ENCODE data around the gene SPPL3.

Gene SPPL3

DNA sequence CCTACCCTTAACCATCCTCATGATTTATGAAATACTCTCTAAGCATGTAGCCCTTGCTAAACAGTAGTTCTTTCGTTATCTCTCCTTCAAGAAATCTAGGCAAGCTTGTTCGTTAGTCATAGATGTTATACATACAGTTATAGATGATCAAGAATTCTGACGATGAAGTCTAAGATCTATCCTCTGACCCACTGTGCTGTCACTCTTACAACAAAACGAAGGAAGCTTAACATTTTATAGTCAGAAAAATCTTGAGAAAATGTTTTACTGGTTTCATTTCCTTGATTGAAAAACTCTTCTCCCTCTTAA lies 68.9 kb downstream of the SPPL3 start:
- H3K4me1 ChIP-seq (ENCODE audit: control insufficient read depth, insufficient read depth, low read length), result peaks cover 16% of the 10 kb centered on the region
- no peak overlapping the region for H3K4me3 ChIP-seq (ENCODE audit: low read length)
- H3K36me3 ChIP-seq (ENCODE audit: control insufficient read depth, insufficient read depth, low read length), result no peaks in the 10 kb centered on the region
- no peaks in the 10 kb centered on the region for H3K27me3 ChIP-seq (ENCODE audit: control insufficient read depth, insufficient read depth, low read length)
- H3K9ac ChIP-seq (ENCODE audit: low read length), result no peak overlapping the region
- no peaks in the 10 kb centered on the region for H3K9me3 ChIP-seq (ENCODE audit: control insufficient read depth, low read length)

DNA sequence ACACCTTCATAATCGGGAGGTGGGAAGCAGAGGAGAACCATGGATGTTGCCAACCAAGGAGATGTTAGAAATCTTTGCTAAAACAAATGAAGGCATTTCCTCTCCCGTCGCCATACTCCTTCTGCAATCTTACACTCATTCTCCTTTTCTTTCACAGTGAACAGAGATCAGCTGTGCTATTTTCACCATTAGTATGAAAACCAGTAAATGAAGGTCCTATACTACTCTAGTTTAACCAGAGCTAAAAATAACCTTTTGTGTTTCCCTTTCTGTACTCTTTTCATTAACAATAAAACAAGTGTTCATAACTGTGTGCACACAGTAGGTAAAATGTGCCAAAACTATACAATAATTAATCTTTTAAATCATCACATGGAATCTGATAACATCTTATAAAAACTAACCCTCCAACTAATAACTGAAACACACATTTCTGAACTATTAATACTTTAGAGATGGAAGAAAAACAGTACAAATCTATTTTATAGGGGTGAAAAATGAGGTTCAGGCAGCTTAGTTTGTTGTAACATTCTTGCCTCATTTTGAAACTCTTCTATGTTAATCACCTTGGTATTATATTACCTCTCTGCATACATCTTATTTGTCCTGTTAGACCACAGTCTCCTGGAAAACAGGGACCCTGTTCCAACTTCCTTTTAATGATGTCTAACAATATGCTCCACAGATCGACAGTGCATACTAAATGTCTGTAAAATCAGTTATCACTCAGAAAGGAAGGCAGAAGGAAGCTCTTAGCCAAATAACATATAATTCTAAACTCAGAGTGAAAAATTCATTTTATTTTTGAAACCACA lies 69.5 kb downstream of the SPPL3 start:
- Histone ChIP-seq H3K36me3 (ENCODE audit: control insufficient read depth, insufficient read depth, low read length) (no peaks in the 10 kb centered on the region), H3K9me3 (ENCODE audit: control insufficient read depth, low read length) (no peaks in the 10 kb centered on the region), H3K4me3 (ENCODE audit: low read length) (no peak overlapping the region), H3K27me3 (ENCODE audit: control insufficient read depth, insufficient read depth, low read length) (no peaks in the 10 kb centered on the region), H3K9ac (ENCODE audit: low read length) (no peak overlapping the region), H3K4me1 (ENCODE audit: control insufficient read depth, insufficient read depth, low read length) (peaks cover 17% of the 10 kb centered on the region)

DNA sequence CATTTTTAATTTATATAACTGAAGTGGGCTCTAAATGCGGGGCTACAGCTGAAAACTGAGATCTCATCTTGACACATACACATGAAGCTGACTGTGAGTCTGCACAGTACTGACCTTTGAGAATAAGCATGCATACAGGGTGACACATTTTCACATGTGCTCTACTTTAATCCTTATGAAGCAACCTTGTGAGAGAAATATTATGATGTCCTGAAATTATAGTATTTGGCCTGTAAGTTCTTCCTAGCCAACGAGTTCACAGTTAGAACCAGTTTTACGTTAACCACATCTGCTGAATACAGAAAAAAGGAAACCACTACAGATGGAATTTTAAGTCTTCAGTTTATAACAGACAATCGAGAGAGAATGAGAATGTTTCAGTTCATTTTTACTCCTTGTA lies 70.3 kb downstream of the SPPL3 start:
- no peaks in the 10 kb centered on the region for H3K9me3 ChIP-seq (ENCODE audit: control insufficient read depth, low read length)
- H3K4me3 ChIP-seq (ENCODE audit: low read length), result no peak overlapping the region
- H3K36me3 ChIP-seq (ENCODE audit: control insufficient read depth, insufficient read depth, low read length), result no peaks in the 10 kb centered on the region
- peaks cover 25% of the 10 kb centered on the region for H3K4me1 ChIP-seq (ENCODE audit: control insufficient read depth, insufficient read depth, low read length)
- H3K27me3 ChIP-seq (ENCODE audit: control insufficient read depth, insufficient read depth, low read length), result no peaks in the 10 kb centered on the region
- no peak overlapping the region for H3K9ac ChIP-seq (ENCODE audit: low read length)

DNA sequence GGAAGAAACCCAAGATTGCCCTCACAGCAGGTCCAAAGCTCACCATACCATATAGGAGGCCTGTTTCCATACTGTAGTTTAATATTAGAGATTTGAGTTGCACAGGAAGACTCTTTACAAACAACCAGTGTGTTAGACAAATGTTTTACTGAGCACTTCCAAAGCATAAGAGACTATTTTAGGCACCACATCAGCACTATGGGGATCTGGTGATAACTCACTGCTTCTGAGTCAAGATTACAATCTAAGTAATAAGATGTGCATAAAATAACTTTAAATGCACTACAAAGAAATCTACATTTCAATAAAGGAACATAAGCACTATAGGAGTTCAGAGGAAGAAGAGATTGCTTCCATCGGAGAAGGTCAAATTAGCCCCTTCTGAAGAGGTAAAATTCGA lies 71.4 kb downstream of the SPPL3 start:
- H3K9me3 ChIP-seq (ENCODE audit: control insufficient read depth, low read length), result no peaks in the 10 kb centered on the region
- H3K4me3 ChIP-seq (ENCODE audit: low read length), result no peak overlapping the region
- peaks cover 30% of the 10 kb centered on the region for H3K4me1 ChIP-seq (ENCODE audit: control insufficient read depth, insufficient read depth, low read length)
- no peaks in the 10 kb centered on the region for H3K27me3 ChIP-seq (ENCODE audit: control insufficient read depth, insufficient read depth, low read length)
- no peak overlapping the region for H3K9ac ChIP-seq (ENCODE audit: low read length)
- H3K36me3 ChIP-seq (ENCODE audit: control insufficient read depth, insufficient read depth, low read length), result no peaks in the 10 kb centered on the region

DNA sequence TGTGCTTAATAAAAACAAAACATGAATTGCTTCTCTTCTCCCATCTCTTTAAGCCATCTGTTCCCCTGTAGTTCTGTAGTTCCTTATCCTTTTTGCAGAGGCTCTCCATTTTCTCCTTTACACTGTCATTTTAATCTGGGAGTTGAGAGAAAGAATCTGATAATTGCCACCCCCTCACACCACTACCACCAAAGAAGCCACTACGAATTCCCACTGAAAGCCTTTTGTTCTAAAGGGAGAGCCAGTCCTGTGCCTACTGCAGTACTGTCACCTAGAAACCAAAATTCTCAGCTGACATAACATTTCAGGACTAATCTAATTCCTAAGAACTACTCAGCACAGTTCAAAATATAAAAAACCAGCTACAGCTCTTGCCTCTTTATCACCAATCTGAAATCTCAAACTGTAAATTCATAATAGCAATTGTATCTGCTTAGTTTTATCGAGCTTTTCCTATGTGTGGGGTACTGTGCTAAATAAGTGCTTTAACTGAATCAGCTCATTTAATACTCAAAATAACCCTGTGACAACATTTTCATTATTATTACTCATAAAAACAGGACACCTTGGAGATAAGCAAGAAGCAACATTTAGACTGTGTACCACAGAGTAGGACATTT lies 72.4 kb downstream of the SPPL3 start:
- Histone ChIP-seq H3K9me3 (ENCODE audit: control insufficient read depth, low read length) (no peaks in the 10 kb centered on the region), H3K4me1 (ENCODE audit: control insufficient read depth, insufficient read depth, low read length) (peaks cover 30% of the 10 kb centered on the region), H3K36me3 (ENCODE audit: control insufficient read depth, insufficient read depth, low read length) (no peaks in the 10 kb centered on the region), H3K27me3 (ENCODE audit: control insufficient read depth, insufficient read depth, low read length) (no peaks in the 10 kb centered on the region), H3K9ac (ENCODE audit: low read length) (no peak overlapping the region), H3K4me3 (ENCODE audit: low read length) (no peak overlapping the region)

DNA sequence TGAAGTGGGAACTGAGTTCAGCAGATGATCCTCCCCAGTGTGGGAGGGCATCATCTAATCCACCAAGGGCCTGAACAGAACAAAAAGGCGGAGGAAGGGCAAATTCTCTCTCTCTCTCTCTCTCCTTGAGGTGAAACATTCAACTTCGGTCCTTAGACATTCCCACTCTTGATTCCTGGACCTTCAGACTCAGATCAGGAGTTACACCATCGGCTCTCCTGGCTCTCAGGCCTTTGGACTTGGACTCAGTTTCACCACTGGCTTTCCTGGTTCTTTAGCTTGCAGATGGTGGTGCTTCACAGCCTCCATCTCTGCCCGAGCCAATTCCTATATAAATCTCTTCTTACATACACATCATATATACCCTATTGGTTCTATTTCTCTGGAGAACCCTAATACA lies 73.2 kb downstream of the SPPL3 start:
- peaks cover 27% of the 10 kb centered on the region for H3K4me1 ChIP-seq (ENCODE audit: control insufficient read depth, insufficient read depth, low read length)
- H3K27me3 ChIP-seq (ENCODE audit: control insufficient read depth, insufficient read depth, low read length), result no peaks in the 10 kb centered on the region
- no peak overlapping the region for H3K4me3 ChIP-seq (ENCODE audit: low read length)
- no peaks in the 10 kb centered on the region for H3K36me3 ChIP-seq (ENCODE audit: control insufficient read depth, insufficient read depth, low read length)
- H3K9me3 ChIP-seq (ENCODE audit: control insufficient read depth, low read length), result no peaks in the 10 kb centered on the region
- no peak overlapping the region for H3K9ac ChIP-seq (ENCODE audit: low read length)

DNA sequence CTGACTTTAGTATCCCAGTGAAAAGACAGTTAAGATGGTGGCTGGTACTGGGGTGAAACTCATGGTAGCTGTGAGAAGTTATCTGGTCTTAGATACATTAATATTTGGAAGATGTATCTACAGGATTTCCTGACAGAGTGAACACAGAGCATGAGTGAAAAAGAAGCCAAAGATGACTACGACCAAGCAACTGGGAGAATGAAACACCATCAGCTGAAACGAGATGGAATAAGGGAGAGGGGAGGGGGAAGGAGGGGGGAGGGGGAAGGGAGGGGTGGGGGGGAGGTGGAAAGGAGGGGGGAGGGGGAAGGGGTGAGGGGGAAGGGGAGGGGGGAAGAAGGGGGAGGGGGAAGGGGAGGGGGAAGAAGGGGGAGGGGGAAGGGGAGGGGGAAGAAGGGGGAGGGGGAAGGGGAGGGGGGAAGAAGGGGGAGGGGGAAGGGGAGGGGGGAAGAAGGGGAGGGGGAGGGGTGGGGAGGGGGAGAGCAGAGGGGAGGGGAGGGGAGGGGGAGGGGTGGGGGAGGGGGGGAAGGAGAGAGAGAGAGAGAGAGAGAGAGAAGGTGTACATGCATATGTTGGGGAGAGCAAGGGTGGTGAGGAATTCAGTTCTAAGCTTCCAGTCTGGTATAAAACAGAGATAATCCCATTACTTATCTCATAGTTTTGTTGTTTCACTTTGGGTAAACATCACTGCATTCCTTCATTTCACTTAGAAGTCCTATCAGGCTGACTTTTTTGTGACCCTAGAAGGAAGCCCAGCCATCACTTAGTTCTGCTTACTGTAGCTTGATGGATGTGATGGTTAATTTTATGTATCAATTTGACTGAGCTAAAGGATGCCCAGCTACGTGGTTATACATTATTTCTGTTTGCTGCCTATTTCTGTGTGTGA lies 73.9 kb downstream of the SPPL3 start:
- no peak overlapping the region for H3K9ac ChIP-seq (ENCODE audit: low read length)
- no peaks in the 10 kb centered on the region for H3K27me3 ChIP-seq (ENCODE audit: control insufficient read depth, insufficient read depth, low read length)
- no peaks in the 10 kb centered on the region for H3K9me3 ChIP-seq (ENCODE audit: control insufficient read depth, low read length)
- no peaks in the 10 kb centered on the region for H3K36me3 ChIP-seq (ENCODE audit: control insufficient read depth, insufficient read depth, low read length)
- H3K4me3 ChIP-seq (ENCODE audit: low read length), result no peak overlapping the region
- peaks cover 26% of the 10 kb centered on the region for H3K4me1 ChIP-seq (ENCODE audit: control insufficient read depth, insufficient read depth, low read length)

DNA sequence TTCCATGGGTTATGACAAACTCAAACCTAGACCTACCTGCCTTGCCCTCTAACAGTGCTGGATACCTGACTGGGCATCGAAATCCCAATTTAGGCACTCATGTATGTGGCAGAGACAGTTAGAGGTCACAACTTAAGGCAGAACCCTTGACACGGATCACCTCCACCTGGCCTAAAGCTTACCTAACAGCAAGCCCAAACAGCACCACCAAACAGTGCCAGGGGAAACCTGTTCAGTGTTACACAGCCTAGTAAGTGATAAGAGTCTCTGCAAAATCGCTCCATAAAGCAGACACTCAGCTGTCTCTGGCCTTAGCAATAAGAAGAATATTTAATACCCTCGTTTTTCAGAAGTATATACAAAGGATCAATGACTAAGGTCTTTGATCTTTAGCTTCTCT lies 77.8 kb downstream of the SPPL3 start:
- Histone ChIP-seq H3K36me3 (ENCODE audit: control insufficient read depth, insufficient read depth, low read length) (no peaks in the 10 kb centered on the region), H3K4me3 (ENCODE audit: low read length) (no peak overlapping the region), H3K4me1 (ENCODE audit: control insufficient read depth, insufficient read depth, low read length) (peaks cover 23% of the 10 kb centered on the region), H3K9ac (ENCODE audit: low read length) (no peak overlapping the region), H3K9me3 (ENCODE audit: control insufficient read depth, low read length) (no peaks in the 10 kb centered on the region), H3K27me3 (ENCODE audit: control insufficient read depth, insufficient read depth, low read length) (no peaks in the 10 kb centered on the region)

DNA sequence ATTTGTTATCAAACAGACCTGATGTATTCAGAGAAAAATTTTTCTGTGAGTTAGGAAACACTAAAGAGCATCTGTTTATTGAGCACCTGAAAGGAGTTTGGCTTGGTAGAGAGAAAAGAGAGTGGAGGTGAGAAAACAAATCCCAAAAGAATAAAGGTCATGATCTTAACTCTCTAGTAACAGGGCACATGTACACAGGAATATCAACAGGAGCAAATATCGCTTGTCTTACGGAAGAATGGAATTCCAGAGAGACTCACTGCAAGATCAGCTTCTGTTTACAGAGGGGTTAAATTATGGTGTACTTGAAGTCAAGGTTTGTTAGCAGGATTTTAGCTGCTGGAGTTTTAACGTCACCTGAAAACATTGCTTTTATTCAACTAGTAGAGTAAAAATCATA lies 78.8 kb downstream of the SPPL3 start:
- H3K4me3 ChIP-seq (ENCODE audit: low read length), result no peak overlapping the region
- no peaks in the 10 kb centered on the region for H3K9me3 ChIP-seq (ENCODE audit: control insufficient read depth, low read length)

DNA sequence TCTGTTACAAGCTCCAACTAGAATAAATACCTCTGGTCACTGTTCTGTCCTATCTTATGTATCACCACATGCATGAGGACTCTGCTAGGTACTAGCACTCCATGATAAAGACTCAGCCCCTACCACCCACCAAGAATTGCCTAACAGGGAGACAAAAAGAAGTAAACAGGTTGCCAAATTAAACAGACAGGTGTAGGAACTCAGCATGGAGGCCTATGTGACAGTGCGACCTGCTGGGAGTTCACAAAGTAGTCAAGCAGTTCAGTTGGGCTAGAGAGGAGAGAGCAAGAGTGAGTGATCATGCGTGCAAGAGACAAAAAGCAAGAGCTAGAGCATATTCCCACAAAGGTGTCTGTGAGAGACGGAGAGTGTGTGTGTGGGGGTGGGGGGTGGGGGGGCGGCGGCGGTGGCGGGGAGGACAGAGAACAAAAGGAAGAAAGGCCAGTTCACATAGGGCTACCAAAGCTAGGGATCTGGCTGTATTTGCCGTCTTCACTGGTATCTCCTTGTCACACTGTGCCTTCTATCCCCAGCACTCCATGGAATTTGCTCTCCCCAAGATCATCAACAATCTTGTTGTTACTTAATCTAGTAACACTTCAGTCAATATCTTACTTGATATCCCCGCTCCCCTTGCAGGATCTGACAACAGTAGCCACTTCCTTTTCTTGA lies 81.2 kb downstream of the SPPL3 start:
- Histone ChIP-seq H3K4me1 (ENCODE audit: control insufficient read depth, insufficient read depth, low read length) (peaks cover 4% of the 10 kb centered on the region), H3K27me3 (ENCODE audit: control insufficient read depth, insufficient read depth, low read length) (no peaks in the 10 kb centered on the region), H3K9me3 (ENCODE audit: control insufficient read depth, low read length) (no peaks in the 10 kb centered on the region), H3K36me3 (ENCODE audit: control insufficient read depth, insufficient read depth, low read length) (no peaks in the 10 kb centered on the region), H3K4me3 (ENCODE audit: low read length) (no peak overlapping the region), H3K9ac (ENCODE audit: low read length) (no peak overlapping the region)

More for the DNA sequence above, 78.8 kb downstream of the SPPL3 start:
- Histone ChIP-seq H3K9ac (ENCODE audit: low read length) (no peak overlapping the region), H3K4me1 (ENCODE audit: control insufficient read depth, insufficient read depth, low read length) (peaks cover 19% of the 10 kb centered on the region), H3K27me3 (ENCODE audit: control insufficient read depth, insufficient read depth, low read length) (no peaks in the 10 kb centered on the region), H3K36me3 (ENCODE audit: control insufficient read depth, insufficient read depth, low read length) (no peaks in the 10 kb centered on the region)

DNA sequence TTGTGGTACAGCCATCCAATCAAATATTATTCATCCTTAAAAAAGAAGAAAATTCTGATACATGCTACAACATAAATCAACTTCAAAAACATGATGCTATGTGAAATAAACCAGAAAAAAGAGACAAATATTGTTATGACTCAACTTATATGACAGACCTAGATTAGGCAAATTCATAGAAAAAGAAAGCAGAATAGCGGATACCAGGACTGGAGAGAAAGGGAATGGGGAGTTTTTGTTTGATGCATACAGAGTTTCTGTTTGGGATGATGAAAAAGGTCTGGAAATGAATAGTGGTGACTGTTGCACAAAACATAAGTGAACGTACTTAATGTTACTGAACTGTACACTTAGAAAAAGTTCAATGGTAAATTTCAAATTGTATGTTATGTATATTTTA lies 82.3 kb downstream of the SPPL3 start:
- no peak overlapping the region for H3K9ac ChIP-seq (ENCODE audit: low read length)
- no peak overlapping the region for H3K4me3 ChIP-seq (ENCODE audit: low read length)
- no peaks in the 10 kb centered on the region for H3K27me3 ChIP-seq (ENCODE audit: control insufficient read depth, insufficient read depth, low read length)
- H3K4me1 ChIP-seq (ENCODE audit: control insufficient read depth, insufficient read depth, low read length), result peaks cover 4% of the 10 kb centered on the region
- no peaks in the 10 kb centered on the region for H3K36me3 ChIP-seq (ENCODE audit: control insufficient read depth, insufficient read depth, low read length)
- H3K9me3 ChIP-seq (ENCODE audit: control insufficient read depth, low read length), result no peaks in the 10 kb centered on the region
